Amygdala (tissue), 56 donors: ENCODE data around the gene PHGDH.
"Not testable (repeated sequence)": the region's sequence is repeated elsewhere in the genome, so short reads cannot be mapped to it uniquely, and the experiment has no call there.

Source experiments
- DNase-seq, 56 donors: peaks; one replicate each; lab custom pipeline; 2025; lab: John Stamatoyannopoulos, UW

Gene PHGDH

DNA sequence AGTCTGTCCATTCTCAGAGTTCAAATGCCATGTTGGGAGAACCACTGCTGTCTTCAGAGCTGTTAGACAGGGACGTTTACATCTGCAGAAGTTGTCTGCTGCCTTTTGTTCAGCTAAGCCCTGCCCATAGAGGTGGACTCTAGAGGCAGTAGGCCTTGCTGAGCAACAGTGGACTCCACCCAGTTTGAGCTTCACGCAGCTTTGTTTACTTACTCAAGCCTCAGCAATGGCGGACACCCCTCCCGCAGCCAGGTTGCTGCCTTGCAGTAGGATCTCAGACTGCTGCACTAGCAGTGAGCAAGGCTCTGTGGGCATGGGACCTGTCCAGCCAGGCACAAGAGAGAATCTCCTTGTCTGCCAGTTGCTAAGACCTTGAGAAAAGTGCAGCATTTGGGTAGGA, 14.9 kb upstream of the PHGDH start:
- not testable (repeated sequence) for DNase-seq

GRCh38 chr1:119697598-119697997, 14.1 kb upstream of the PHGDH start:
- no peak for DNase-seq

GRCh38 chr1:119700326-119700725, 11.4 kb upstream of the PHGDH start:
- no peak for DNase-seq

- no peak for DNase-seq
Measured at GRCh38 chr1:119701659-119702058, 10.1 kb upstream of the PHGDH start.

- DNase-seq, result no peak
Measured at GRCh38 chr1:119702384-119702783, 9.3 kb upstream of the PHGDH start.

DNA sequence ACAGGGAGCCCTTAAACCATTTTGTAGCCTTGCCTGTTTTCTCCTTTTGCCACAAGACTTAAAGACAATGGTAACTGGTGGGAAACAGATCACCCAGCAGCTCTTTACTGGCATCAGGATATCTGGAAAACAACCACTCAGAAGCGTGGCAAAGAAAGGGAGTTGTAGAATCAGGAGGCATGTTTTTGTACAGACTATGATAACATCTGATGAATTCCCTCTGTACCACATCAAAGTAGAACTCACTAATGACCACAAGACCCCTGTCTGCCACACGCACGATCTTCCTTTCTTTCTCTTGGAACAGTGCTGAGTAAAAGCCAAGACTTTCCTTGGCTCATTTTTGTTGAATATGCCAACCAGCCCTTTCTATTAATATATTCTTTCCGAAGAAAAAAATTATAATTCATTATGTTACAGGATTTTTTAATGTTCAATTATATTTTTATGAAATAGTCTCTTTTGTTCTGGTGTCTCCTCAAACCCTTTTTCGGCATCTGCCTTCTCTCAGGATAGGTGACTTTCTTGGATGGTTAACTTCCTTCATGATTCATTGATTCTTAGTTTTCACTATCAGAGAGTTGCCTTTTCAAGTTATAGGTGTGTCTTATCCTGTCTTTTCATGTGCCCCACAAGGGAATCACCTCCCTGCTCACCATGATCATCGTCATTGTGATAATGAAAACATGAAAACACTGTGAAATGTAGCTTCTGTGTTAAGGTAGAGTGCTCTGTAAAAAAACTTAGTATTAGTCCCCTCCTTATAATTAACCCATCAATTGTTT, 7.9 kb upstream of the PHGDH start:
- DNase-seq, result no peak

DNA sequence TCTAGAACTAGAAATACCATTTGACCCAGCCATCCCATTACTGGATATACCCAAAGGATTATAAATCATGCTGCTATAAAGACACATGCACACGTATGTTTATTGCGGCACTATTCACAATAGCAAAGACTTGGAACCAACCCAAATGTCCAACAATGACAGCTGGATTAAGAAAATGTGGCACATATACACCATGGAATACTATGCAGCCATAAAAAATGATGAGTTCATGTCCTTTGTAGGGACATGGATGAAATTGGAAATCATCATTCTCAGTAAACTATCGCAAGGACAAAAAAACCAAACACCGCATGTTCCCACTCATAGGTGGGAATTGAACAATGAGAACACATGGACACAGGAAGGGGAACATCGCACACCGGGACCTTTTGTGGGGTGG, 5.1 kb upstream of the PHGDH start:
- DNase-seq, result not testable (repeated sequence)

GRCh38 chr1:119711356-119711803, 354 bp upstream of the PHGDH start:
- not testable (repeated sequence) for DNase-seq

DNA sequence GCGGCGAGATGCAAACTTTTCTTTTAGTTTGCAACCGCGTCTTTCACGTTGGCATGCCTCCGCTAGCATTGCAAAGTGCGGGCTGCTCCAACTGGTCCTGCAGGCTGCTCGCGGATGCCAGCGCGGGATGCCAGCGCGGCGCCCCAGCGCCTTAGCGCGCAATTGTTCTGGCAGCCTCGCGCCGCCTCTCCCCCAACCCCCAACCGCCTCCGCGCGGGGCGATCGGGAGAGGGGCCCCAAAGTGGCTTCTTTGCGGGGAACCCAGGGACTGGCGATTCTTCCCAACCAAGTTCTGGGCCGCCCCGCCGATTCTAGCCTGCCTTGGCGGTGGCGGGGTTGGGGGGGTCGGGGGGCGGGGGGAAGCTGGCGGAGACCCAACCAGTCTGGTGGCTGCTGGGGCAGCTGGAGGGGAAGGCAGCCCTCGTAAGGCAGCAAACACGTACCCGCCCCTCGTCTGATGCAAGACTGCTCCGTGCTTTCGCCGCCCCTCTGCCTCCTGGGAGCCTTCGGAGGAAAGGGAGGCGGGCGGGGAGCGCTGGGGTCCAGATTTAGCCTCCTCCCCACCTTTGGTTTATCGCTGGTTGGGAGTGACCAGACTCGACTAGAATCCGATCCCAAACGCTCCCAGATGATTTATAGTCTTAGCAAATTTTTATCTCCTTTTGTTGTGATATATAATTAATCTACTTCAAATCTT, 756 bp downstream of the PHGDH start:
- DNase-seq, result peak in 47 of 56 donors; percentile 32 to 81 (median 64)

DNA sequence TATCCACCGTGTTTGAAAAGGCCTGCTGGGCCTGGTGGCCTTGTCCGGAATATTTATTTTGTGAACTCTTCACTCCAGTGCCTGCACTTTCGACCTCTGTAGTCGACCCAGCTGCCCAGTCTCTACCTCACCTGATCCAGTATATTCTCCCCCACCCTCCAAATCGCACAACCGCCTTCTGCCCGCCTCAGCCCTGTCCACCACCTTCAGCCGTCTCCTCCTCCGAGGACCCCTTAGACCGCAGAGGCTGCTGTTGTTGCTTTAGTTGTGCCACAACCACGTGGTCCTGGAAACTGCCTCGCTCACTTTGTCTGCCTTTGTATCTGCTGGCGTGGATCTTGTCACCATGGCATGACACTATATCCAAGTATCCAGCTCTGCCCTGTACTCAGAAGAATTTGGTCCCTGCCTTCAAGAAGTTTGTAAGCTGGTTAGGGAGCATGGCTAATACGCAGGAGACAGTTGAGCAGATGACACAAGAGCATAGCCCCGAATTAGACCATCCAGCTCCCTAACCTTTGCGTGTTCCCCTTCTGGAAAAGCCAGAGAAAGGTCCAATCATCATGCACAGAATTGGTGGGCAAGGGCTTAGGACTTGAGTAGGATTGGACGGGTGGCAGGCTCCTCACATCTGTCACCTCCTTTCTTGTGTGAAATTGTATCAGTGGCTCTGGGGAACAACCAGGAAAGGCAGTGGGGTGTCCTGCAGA, 1.5 kb downstream of the PHGDH start:
- DNase-seq, result peak in 29 of 56 donors; percentile 10 to 65 (median 37)

DNA sequence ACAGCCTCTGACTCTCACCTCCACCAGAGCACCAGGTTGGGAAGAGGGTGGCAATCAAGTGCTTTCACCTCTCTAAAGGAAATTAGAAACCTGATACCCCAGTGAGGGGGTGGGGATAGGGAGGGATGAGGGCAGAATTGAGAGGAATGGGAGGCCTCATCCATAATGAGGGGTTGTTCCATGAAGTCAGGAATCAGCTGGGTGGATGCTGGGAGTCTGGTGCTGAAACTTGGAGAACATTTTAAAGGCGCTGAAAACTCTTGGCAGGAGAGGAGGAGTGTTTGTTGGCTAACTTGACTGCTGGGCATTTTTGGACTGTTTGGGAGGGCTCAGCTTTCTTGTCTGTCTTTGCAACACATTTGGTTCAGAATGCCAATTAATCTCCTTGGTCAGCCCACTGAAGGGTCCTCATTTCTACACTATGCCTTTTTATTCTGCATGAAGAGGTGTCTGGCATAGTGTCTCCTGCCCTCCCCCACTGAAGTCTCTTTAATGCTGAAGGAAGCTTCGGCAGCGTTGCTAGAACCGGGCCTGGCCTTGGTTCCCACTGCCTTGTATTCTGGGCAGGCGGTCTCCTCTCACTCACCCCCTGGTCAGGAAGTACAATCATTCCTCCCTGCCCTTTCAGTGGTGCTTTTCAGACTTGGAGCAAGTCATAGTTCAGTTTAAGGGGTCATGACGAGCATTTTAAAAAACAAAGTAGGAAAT, 2.2 kb downstream of the PHGDH start:
- DNase-seq, result peak in 34 of 56 donors; percentile 12 to 87 (median 46)

DNA sequence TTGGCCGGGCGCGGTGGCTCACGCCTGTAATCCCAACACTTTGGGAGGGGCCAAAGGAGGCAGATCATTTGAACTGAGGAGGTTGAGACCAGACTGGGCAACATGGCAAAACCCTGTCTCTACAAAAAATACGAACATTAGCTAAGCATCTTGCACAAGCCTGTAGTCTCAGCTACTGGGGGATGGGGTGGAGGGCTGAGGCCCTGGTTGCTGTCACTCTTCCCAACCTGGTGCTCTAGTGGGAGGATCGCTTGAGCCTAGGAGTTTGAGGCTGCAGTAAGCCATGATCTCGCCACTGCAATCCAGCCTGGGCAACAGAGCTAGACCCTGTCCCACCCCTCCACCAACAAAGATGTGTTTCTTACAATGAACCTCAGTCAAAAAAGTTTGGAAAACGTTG, 2.8 kb downstream of the PHGDH start:
- peak in 2 of 56 donors; percentile 20 for DNase-seq

- peak in 17 of 56 donors; percentile 3 to 47 (median 22) for DNase-seq
Measured at GRCh38 chr1:119715542-119715941, 3.8 kb downstream of the PHGDH start.

DNA sequence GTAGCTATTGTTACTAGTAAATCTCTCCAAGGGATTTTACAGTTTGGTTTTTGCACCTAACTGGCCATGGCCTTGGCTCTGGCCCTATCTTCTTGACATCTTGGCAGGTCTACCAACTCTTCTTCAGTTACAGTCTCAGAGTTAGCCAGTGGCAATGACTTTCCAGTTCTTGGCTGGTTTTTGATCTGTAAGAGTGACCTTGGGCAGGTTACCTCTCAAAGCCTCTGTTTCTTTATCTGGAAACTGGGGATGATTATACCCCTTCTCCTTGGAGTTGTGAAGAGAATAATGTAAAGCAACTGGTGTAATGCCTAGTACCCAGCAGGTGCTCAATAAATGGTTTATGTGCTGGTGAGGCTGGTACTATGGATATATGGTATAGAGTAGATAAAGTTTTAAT, 6.7 kb downstream of the PHGDH start:
- no peak for DNase-seq

DNA sequence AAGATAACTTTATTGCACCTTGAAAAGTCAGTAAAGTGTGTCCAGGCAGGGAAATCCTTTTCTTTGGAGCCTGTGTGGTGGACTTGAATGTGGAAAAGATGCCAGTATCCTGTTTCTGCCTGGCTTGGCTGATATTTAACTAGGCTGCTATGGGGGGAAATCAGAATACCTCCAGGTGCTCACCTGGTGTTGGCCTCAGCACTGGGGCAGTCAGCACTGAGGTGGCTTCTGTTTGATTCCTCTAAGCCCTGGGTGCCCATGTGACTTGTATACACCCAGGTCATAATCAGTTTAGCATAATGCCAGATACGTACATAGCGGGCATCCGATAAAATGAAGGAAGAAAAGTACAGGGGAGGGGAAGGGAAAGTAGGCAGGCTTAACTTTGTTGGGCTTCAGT, 7.2 kb downstream of the PHGDH start:
- no peak for DNase-seq

DNA sequence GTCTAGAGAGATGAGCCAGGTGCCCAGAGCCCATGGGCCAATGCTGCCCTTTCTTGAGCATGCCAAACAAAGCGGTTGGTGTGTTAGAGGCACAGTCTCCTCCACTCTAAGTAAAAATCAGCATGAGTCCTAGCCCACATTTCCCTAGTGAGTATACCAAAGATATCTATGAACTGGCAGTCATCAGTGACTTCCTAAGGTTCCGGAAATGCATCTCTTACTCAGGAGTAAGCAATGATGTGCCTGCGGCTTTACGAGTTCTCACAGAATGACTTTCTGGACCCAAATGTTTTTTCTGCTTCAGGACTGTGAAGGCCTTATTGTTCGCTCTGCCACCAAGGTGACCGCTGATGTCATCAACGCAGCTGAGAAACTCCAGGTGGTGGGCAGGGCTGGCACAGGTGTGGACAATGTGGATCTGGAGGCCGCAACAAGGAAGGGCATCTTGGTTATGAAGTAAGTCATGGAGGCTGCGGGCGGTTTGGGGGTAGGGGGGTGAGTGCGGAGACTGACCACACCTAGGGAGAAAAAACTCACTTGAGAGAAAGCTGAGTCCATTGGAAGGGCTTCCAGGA, 9.2 kb downstream of the PHGDH start:
- DNase-seq, result no peak

DNA sequence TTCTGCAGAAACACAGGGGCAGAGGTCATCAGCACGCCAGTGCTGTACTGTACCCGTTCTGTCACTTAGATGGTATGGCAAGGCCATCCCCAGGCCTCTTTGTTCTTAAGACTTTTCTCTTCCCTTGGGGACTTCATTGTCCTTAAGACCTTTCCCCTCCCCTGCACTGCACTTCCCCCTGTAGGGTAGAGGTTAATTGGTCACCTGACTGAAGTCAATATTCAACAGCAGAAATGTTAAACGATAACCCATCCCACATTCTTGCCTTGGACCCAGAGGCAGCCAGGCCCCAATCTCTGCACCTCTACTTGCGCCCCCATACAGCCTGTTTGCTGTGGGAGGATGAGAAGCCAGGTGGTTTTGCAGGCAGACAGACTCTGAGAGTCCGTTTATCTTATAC, 10.2 kb downstream of the PHGDH start:
- no peak for DNase-seq

- DNase-seq, result peak in 1 of 56 donors; percentile 21
Measured at GRCh38 chr1:119724611-119725218, 13.0 kb downstream of the PHGDH start.

DNA sequence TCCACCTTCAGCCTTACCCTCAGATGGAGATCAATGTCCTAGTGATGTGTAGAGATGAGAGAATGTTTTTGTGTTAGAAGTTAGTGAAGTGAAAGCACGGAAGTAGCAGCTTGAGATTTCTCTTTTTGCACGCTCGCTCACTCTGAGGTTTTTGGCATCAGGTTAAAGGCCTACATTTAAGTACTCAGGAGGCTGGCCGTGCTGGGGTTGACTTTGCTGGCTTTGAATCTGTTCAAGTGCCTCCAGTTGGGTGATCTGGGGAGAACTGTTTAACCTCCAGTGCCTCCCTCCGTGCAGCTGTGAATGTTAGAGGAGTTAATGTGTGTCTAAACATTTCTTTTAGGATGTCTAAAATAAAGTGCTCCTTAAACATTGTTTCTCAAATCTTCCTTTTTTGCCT, 13.9 kb downstream of the PHGDH start:
- no peak for DNase-seq

DNA sequence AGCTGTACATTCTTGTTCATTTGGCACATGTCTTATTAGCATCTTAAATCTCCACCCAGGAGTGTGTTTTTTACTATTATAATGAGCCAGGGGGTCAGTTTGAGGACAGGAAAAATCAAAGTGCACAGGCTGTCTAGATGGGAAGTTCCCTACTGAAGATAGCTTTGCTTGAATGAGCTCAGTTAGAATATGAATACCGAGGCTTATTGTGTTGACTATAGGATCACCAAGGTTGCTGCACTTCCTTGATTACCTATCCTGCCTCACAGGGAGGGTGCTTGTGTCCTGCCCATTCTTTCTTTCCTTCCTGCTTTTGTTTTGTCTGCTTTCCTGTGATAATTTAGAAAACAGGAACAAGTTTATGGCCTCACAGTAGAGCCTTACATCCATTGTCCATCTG, 16.3 kb downstream of the PHGDH start:
- DNase-seq, result no peak
